Measurements from ENCODE around the gene HECW1.

DNA sequence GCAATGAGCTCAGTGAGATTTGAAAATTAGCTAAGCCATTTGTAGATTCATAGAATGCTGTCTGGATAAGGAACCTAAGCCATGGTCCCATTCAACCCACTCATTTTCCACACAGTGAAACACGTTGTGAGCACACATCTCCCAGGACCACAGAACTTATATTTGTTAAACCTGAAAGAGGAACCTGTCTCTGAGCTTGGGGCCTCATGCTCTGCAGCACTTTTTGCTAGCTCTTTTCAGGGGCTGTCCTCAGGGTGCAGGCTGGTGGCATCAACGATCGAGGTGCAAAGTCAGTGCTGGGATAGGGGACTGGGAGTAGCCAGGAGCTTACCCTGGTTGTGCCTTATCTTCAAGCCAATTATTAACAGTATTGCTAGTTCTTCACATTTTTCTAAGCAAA, 11.9 kb downstream of the HECW1 start:
- TF ChIP-seq, protein P1, sequence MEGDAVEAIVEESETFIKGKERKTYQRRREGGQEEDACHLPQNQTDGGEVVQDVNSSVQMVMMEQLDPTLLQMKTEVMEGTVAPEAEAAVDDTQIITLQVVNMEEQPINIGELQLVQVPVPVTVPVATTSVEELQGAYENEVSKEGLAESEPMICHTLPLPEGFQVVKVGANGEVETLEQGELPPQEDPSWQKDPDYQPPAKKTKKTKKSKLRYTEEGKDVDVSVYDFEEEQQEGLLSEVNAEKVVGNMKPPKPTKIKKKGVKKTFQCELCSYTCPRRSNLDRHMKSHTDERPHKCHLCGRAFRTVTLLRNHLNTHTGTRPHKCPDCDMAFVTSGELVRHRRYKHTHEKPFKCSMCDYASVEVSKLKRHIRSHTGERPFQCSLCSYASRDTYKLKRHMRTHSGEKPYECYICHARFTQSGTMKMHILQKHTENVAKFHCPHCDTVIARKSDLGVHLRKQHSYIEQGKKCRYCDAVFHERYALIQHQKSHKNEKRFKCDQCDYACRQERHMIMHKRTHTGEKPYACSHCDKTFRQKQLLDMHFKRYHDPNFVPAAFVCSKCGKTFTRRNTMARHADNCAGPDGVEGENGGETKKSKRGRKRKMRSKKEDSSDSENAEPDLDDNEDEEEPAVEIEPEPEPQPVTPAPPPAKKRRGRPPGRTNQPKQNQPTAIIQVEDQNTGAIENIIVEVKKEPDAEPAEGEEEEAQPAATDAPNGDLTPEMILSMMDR (conservative IDR thresholded peaks at IDR 0.05 in 1 of 2, IDR thresholded peaks at IDR 0.05 in 1 of 2; ENCODE audit: extremely low read depth in 1 of 2, insufficient read depth in 1 of 2, low read depth in 1 of 2, low read length in 2 of 2), result no peak
- TF ChIP-seq EZH2 (IDR thresholded peaks at IDR 0.05; ENCODE audit: borderline replicate concordance, low read length), result no peak

All from mammary epithelial cell (primary cell).